Epidermal melanocyte (primary cell): ENCODE results near the gene PRR23E.

Experiments
- DNase-seq: peaks from one replicate; pipeline ENCODE4 v3.0.0; 2011; ENCODE audit warnings: low spot score; ENCODE audit not compliant: insufficient read length

PRR23E gene

GRCh38 chr3:127192576-127193232 is at the start of gene PRR23E:
Gene PRR23E (plus strand): TSS chr3:127193131. CDS start chr3:127196686, 3,555 bp downstream.
- DNase-seq: no peak

GRCh38 chr3:127143172-127143571 is 49.8 kb upstream of the PRR23E start:
- DNase-seq: no peak

GRCh38 chr3:127144631-127145030 is 48.3 kb upstream of the PRR23E start:
- DNase-seq: no peak

- no peak for DNase-seq
These were observed 47.7 kb upstream of the PRR23E start for GRCh38 chr3:127145266-127145665.

- no peak for DNase-seq
These were observed 45.5 kb upstream of the PRR23E start for GRCh38 chr3:127147291-127147885.

- no peak for DNase-seq
These were observed 43.2 kb upstream of the PRR23E start for GRCh38 chr3:127149621-127150310.

GRCh38 chr3:127150513-127151250 is 42.2 kb upstream of the PRR23E start:
- DNase-seq: no peak

GRCh38 chr3:127151251-127151564 is 41.7 kb upstream of the PRR23E start:
- no peak for DNase-seq

GRCh38 chr3:127151992-127152650 is 40.8 kb upstream of the PRR23E start:
- no peak for DNase-seq

- no peak for DNase-seq
These were observed 40.0 kb upstream of the PRR23E start for GRCh38 chr3:127152684-127153505.

- no peak for DNase-seq
These were observed 39.5 kb upstream of the PRR23E start for GRCh38 chr3:127153506-127153815.

- DNase-seq: no peak
These were observed 36.4 kb upstream of the PRR23E start for GRCh38 chr3:127156338-127157050.

- no peak for DNase-seq
These were observed 35.6 kb upstream of the PRR23E start for GRCh38 chr3:127157171-127157828.

- DNase-seq: no peak
These were observed 34.2 kb upstream of the PRR23E start for GRCh38 chr3:127158614-127159229.

- DNase-seq: no peak
These were observed 33.4 kb upstream of the PRR23E start for GRCh38 chr3:127159543-127159942.

- no peak for DNase-seq
These were observed 31.7 kb upstream of the PRR23E start for GRCh38 chr3:127161236-127161635.

- DNase-seq: no peak
These were observed 30.9 kb upstream of the PRR23E start for GRCh38 chr3:127161973-127162579.

- DNase-seq: no peak
These were observed 29.8 kb upstream of the PRR23E start for GRCh38 chr3:127162947-127163645.
